Endothelial cell of umbilical vein (primary cell): ENCODE measurements around the gene IMPDH2. TPM values are rescaled to one million over a fixed set of nuclear protein-coding genes. Genes with fewer than 3 reads are reported as not detected.

Experiments
- BruUV-seq: library from RNA; stranded (reverse); fragments of 400-500 nt; replicated peaks from 2 replicates; lab custom pipeline; 2021; lab: Mats Ljungman, UMichigan
- CTCF ChIA-PET: fragments of 300-600, 350-600 bp; sonication (Branson Sonifier 250); formaldehyde crosslinking; loops from one replicate; lab custom pipeline; 2021; ENCODE audit warnings: antibody characterized with exemption, inconsistent platforms; lab: Charles Lee
- POLR2A ChIA-PET: fragments of 300-600, 350-600 bp; sonication (Branson Sonifier 250); formaldehyde crosslinking; loops from one replicate; lab custom pipeline; 2021; ENCODE audit warnings: antibody characterized with exemption, inconsistent platforms; lab: Charles Lee
- DNase-seq: peaks from one replicate; pipeline ENCODE4 v3.0.0-alpha.2; 2011; ENCODE audit warnings: low read depth, low spot score
- FAIRE-seq: peaks from 2 replicates; lab custom pipeline; 2011; peaks lifted over from hg19 to GRCh38; lab: Jason Lieb, UNC
- H2AFZ ChIP-seq: 2 replicates; pipeline ENCODE4 v1.6.0; 2012; ENCODE audit warnings: low read depth, low read length, control low read depth, inconsistent platforms
- H3K27ac ChIP-seq: 2 replicates; pipeline ENCODE4 v1.5.1; 2011; ENCODE audit warnings: low read depth, mild to moderate bottlenecking, control low read depth, low read length, moderate library complexity; ENCODE audit not compliant: insufficient read depth
- H3K27me3 ChIP-seq, 2 experiments: 2 replicates each; pipeline versions ENCODE4 v1.6.0 to v1.6.1; 2011; ENCODE audit warnings: low read length in 2 of 2, mixed read lengths in 1 of 2; ENCODE audit not compliant: control insufficient read depth in 2 of 2, insufficient read depth in 2 of 2
- H3K36me3 ChIP-seq, 2 experiments: 2 replicates in 1 of 2; 3 replicates in 1 of 2; pipeline ENCODE4 v1.5.1; 2011; ENCODE audit warnings: low read length in 2 of 2, mild to moderate bottlenecking in 1 of 2, moderate library complexity in 1 of 2; ENCODE audit not compliant: control insufficient read depth in 2 of 2, insufficient read depth in 2 of 2; ENCODE audit errors: extremely low read depth in 1 of 2
- H3K4me1 ChIP-seq: 3 replicates; pipeline ENCODE4 v1.5.1; 2011; ENCODE audit warnings: mild to moderate bottlenecking, low read length; ENCODE audit not compliant: control insufficient read depth, insufficient read depth; ENCODE audit errors: extremely low read depth
- H3K4me2 ChIP-seq: 2 replicates; pipeline ENCODE4 v1.6.1; 2011; ENCODE audit warnings: low read length, control low read depth, mixed read lengths; ENCODE audit not compliant: insufficient read depth
- H3K4me3 ChIP-seq, 3 experiments: fragments of 200-600 bp in 1 of 3; sonication (generic), shearing (Covaris generic) in 1 of 3; replicated peaks in 1 of 3; 2 replicates each; pipeline ENCODE4 v1.5.1; 2011 to 2016; ENCODE audit warnings: control low read depth in 3 of 3, low read length in 3 of 3, mild to moderate bottlenecking in 2 of 3, inconsistent platforms in 1 of 3, low read depth in 1 of 3, moderate library complexity in 1 of 3; ENCODE audit not compliant: insufficient read depth in 1 of 3
- H3K79me2 ChIP-seq: 2 replicates; pipeline ENCODE4 v1.6.0; 2012; ENCODE audit warnings: low read length, inconsistent platforms; ENCODE audit not compliant: control insufficient read depth, insufficient read depth
- H3K9ac ChIP-seq: replicated peaks from 2 replicates; pipeline ENCODE3; 2011; ENCODE audit warnings: low read length, control low read depth; ENCODE audit not compliant: insufficient read depth; ENCODE audit errors: extremely low read depth
- H3K9me1 ChIP-seq: replicated peaks from 3 replicates; pipeline ENCODE4 v1.6.0; 2011; ENCODE audit warnings: mild to moderate bottlenecking, low read length; ENCODE audit not compliant: control insufficient read depth, insufficient read depth; ENCODE audit errors: extremely low read depth
- H3K9me3 ChIP-seq: replicated peaks from 2 replicates; pipeline ENCODE4 v1.5.1; 2012; ENCODE audit warnings: low read length, inconsistent platforms; ENCODE audit not compliant: control insufficient read depth, insufficient read depth
- H4K20me1 ChIP-seq: replicated peaks from 2 replicates; pipeline ENCODE3; 2011; ENCODE audit warnings: mild to moderate bottlenecking, low read length; ENCODE audit not compliant: control insufficient read depth, insufficient read depth; ENCODE audit errors: extremely low read depth
- EZH2 ChIP-seq: IDR thresholded peaks from 2 replicates; pipeline ENCODE4 v1.6.1; 2012; ENCODE audit warnings: borderline replicate concordance, low read depth, mild to moderate bottlenecking, moderate library complexity, low read length, inconsistent platforms; ENCODE audit not compliant: severe bottlenecking
- FOS ChIP-seq: IDR thresholded peaks from 2 replicates; pipeline ENCODE4 v1.6.1; 2011; ENCODE audit warnings: mild to moderate bottlenecking, low read length, moderate library complexity, borderline replicate concordance; ENCODE audit not compliant: insufficient read depth
- GATA2 ChIP-seq: IDR thresholded peaks from 2 replicates; pipeline ENCODE4 v1.7.0; 2011; ENCODE audit warnings: low read depth, mild to moderate bottlenecking, moderate library complexity, mixed read lengths, low read length; ENCODE audit not compliant: insufficient read length, insufficient read depth
- JUN ChIP-seq: IDR thresholded peaks from 2 replicates; pipeline ENCODE4 v1.6.1; 2011; ENCODE audit warnings: borderline replicate concordance, low read depth; ENCODE audit not compliant: insufficient read length, insufficient read depth
- MAX ChIP-seq: IDR thresholded peaks from 2 replicates; pipeline ENCODE4 v1.6.1; 2011; ENCODE audit not compliant: insufficient read depth, insufficient read length
- MYC ChIP-seq: IDR thresholded peaks from one replicate; pipeline ENCODE4 v1.6.1; 2011; ENCODE audit warnings: mild to moderate bottlenecking, low read depth, low read length
- POLR2A ChIP-seq: IDR thresholded peaks from 2 replicates; pipeline ENCODE4 v1.6.1; 2012; ENCODE audit warnings: low read depth, mild to moderate bottlenecking, control low read depth, low read length
- POLR2AphosphoS5 ChIP-seq: IDR thresholded peaks from 2 replicates; pipeline ENCODE4 v1.6.1; 2012; ENCODE audit warnings: low read depth, mild to moderate bottlenecking, control low read depth, low read length, moderate library complexity; ENCODE audit not compliant: insufficient read depth
- dilution Hi-C: fragments of 300-500 bp; cut with MboI; formaldehyde crosslinking; loops from one replicate; pipeline ENCODE4 v1.15.0; 2019; ENCODE audit warnings: low sequenced_read_pairs; ENCODE audit not compliant: extremely low pct_ligation_motif_present
- intact Hi-C: fragments of 100-400 bp; cut with micrococcal nuclease; formaldehyde crosslinking; loops from one replicate; pipeline ENCODE4 v1.10.0; 2022
- polyA plus RNA-seq, 4 experiments: library from polyadenylated mRNA; depleted of rRNA in 3 of 4; stranded (reverse) in 3 of 4; unstranded in 1 of 4; fragments of >200 nt; gene quantifications; 2 replicates each; pipeline versions ENCODE4 v1.2.1 to v1.2.3, GENCODE V29; 2011 to 2012; ENCODE audit warnings: missing spikeins in 1 of 4
- total RNA-seq: library from RNA; stranded (reverse); gene quantifications from 2 replicates; pipeline ENCODE4 v1.2.3, GENCODE V29; 2021
- TF ChIP-seq, protein P1 (sequence below), 2 donors: IDR thresholded peaks; 1 replicate in 1 of 2; 2 replicates in 1 of 2; pipeline ENCODE4 v1.5.1; 2011; ENCODE audit warnings: low read length in 2 of 2, mild to moderate bottlenecking in 2 of 2, moderate library complexity in 2 of 2, control low read depth in 1 of 2, inconsistent platforms in 1 of 2, low read depth in 1 of 2; ENCODE audit not compliant: insufficient read depth in 1 of 2; ENCODE audit errors: extremely low read depth in 1 of 2

Gene IMPDH2
- total and polyA plus RNA-seq, 2 donors (not counting 3 experiments of a cell fraction or from before 2014, with no cell fraction given): 167 to 189 TPM

DNA sequence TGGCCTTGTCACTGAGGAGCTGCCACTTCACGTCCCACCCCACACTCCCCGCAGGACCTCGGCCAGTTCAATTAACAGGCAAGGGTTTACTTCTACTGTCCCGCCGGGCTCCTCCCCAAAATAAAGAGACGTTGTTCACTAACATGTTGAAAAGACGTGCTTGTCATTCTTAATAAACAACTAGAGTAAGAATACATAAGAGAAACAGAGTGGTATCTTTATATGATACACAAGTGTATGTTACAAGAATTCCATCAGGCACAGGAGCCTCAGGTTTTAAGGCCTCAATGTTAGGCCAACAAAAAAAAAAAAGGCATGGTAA lies 326 bp upstream of the IMPDH2 start:
- H3K9ac ChIP-seq: peak overlapping the region; percentile 20

More for the DNA sequence above, 326 bp upstream of the IMPDH2 start:
- no peaks in the 10 kb centered on the region for H4K20me1 ChIP-seq
- no TSS peak for BruUV-seq
- peaks cover 19 to 45% of the 10 kb centered on the region in 2 experiments for H3K36me3 ChIP-seq
- no peak for FAIRE-seq
- POLR2A ChIA-PET: interaction anchor here (0.6 to 1.3 kb wide), 10 partner anchors 9 to 734 kb away, joined by 3 to 17 read pairs (median 4); partner anchors contain the start of genes ARIH2, QRICH1 and WDR6
- H3K79me2 ChIP-seq: peaks cover 28% of the 10 kb centered on the region
- no peak for DNase-seq
- H3K4me1 ChIP-seq: peaks cover 11% of the 10 kb centered on the region
- no peaks in the 10 kb centered on the region for H3K9me1 ChIP-seq
- no peaks in the 10 kb centered on the region for H3K9me3 ChIP-seq
- no peaks in the 10 kb centered on the region for H3K27me3 ChIP-seq
- H3K4me3 ChIP-seq: no peak overlapping the region
- intact Hi-C loops: loop anchor here (1.0 kb wide), 2 partner anchors 22 to 65 kb away; partner anchors contain the start of genes QRICH1 and WDR6
- H2AFZ ChIP-seq: no peak overlapping the region
- peak overlapping the region; percentile 26 for H3K27ac ChIP-seq
- CTCF ChIA-PET: interaction anchor here (0.6 to 2.3 kb wide), 5 partner anchors 10 to 65 kb away, joined by 3 to 19 read pairs (median 5); partner anchors contain the start of genes P4HTM, QRICH1 and WDR6
- dilution Hi-C loops: no loop called here
- H3K4me2 ChIP-seq: peak overlapping the region; percentile 5
- TF ChIP-seq, protein P1, sequence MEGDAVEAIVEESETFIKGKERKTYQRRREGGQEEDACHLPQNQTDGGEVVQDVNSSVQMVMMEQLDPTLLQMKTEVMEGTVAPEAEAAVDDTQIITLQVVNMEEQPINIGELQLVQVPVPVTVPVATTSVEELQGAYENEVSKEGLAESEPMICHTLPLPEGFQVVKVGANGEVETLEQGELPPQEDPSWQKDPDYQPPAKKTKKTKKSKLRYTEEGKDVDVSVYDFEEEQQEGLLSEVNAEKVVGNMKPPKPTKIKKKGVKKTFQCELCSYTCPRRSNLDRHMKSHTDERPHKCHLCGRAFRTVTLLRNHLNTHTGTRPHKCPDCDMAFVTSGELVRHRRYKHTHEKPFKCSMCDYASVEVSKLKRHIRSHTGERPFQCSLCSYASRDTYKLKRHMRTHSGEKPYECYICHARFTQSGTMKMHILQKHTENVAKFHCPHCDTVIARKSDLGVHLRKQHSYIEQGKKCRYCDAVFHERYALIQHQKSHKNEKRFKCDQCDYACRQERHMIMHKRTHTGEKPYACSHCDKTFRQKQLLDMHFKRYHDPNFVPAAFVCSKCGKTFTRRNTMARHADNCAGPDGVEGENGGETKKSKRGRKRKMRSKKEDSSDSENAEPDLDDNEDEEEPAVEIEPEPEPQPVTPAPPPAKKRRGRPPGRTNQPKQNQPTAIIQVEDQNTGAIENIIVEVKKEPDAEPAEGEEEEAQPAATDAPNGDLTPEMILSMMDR (IDR thresholded peaks at IDR 0.05; ENCODE audit: extremely low read depth in 1 of 2, insufficient read depth in 1 of 2, low read depth in 1 of 2, low read length in 2 of 2): no peak
- no peak for TF ChIP-seq MYC
- no peak for TF ChIP-seq POLR2A
- TF ChIP-seq FOS: no peak
- no peak for TF ChIP-seq MAX
- TF ChIP-seq GATA2: no peak
- no peak for TF ChIP-seq JUN
- no peak for TF ChIP-seq POLR2AphosphoS5
- no peak for TF ChIP-seq EZH2
